ENCODE measurements around the gene LTBP1.
"Not testable (repeated sequence)": the region's sequence is repeated elsewhere in the genome, so short reads cannot be mapped to it uniquely, and the experiment has no call there.

LTBP1 gene

GRCh38 chr2:33166287-33166881, 219.6 kb downstream of the LTBP1 start:
- DNase-seq = no peak

- DNase-seq = no peak
Measured at GRCh38 chr2:33167622-33168245, 221.0 kb downstream of the LTBP1 start.

- DNase-seq = no peak
Measured at GRCh38 chr2:33168425-33168824, 221.7 kb downstream of the LTBP1 start.

GRCh38 chr2:33168922-33169321, 222.2 kb downstream of the LTBP1 start:
- no peak for DNase-seq

- not testable (repeated sequence) for DNase-seq
Measured at GRCh38 chr2:33170251-33170650, 223.5 kb downstream of the LTBP1 start.

GRCh38 chr2:33177627-33178026, 230.9 kb downstream of the LTBP1 start:
- no peak for DNase-seq

GRCh38 chr2:33178209-33178608, 231.5 kb downstream of the LTBP1 start:
- DNase-seq = no peak

- no peak for DNase-seq
Measured at GRCh38 chr2:33180915-33181314, 234.2 kb downstream of the LTBP1 start.

- DNase-seq = no peak
Measured at GRCh38 chr2:33181466-33181865, 234.7 kb downstream of the LTBP1 start.

GRCh38 chr2:33184041-33184440, 237.3 kb downstream of the LTBP1 start:
- no peak for DNase-seq

- no peak for DNase-seq
Measured at GRCh38 chr2:33186937-33187336, 240.2 kb downstream of the LTBP1 start.

GRCh38 chr2:33188799-33189198, 242.0 kb downstream of the LTBP1 start:
- no peak for DNase-seq

- DNase-seq = no peak
Measured at GRCh38 chr2:33190393-33190937, 243.7 kb downstream of the LTBP1 start.

GRCh38 chr2:33195891-33196290, 249.1 kb downstream of the LTBP1 start:
- DNase-seq = no peak

GRCh38 chr2:33196700-33197099, 249.9 kb downstream of the LTBP1 start:
- no peak for DNase-seq

- DNase-seq = no peak
Measured at GRCh38 chr2:33197198-33197938, 250.6 kb downstream of the LTBP1 start.

- no peak for DNase-seq
Measured at GRCh38 chr2:33202641-33203522, 256.1 kb downstream of the LTBP1 start.

GRCh38 chr2:33204945-33205344, 258.2 kb downstream of the LTBP1 start:
- DNase-seq = no peak

GRCh38 chr2:33205693-33206434, 259.1 kb downstream of the LTBP1 start:
- DNase-seq = no peak

GRCh38 chr2:33207151-33207740, 260.5 kb downstream of the LTBP1 start:
- no peak for DNase-seq

GRCh38 chr2:33208400-33208799, 261.6 kb downstream of the LTBP1 start:
- no peak for DNase-seq

- no peak for DNase-seq
Measured at GRCh38 chr2:33209976-33210375, 263.2 kb downstream of the LTBP1 start.
